SIG-M5 treated with dmso at 0.1 percent for 504 hours (cell line): ENCODE results near the gene LMO1.

Experiments used
- DNase-seq: peaks from one replicate; lab custom pipeline; 2025; ENCODE audit not compliant: unreplicated experiment; lab: John Stamatoyannopoulos, UW

Gene LMO1

DNA sequence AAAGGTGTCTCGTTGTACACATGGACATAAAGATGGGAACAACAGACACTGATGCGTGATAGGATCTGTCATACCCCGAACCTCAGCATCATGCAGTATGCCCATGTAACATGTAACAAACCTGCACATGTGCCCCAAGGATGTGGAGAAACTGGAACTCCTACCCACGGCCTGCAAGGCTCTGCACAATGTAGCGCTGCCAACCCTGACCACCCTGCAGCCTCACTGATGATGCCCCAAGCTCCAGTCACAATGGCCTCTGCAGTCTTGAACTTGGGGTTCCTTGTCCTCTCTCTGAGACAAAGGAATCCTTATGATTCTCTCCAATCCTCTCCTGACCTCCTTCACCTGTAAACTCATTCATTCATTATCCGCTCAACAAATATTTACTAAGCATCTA is 14.2 kb downstream of the LMO1 start:
- DNase-seq: no peak

GRCh38 chr11:8248786-8249185 is 14.9 kb downstream of the LMO1 start:
- no peak for DNase-seq

- DNase-seq: no peak
Measured at GRCh38 chr11:8247312-8247711, 16.4 kb downstream of the LMO1 start.

DNA sequence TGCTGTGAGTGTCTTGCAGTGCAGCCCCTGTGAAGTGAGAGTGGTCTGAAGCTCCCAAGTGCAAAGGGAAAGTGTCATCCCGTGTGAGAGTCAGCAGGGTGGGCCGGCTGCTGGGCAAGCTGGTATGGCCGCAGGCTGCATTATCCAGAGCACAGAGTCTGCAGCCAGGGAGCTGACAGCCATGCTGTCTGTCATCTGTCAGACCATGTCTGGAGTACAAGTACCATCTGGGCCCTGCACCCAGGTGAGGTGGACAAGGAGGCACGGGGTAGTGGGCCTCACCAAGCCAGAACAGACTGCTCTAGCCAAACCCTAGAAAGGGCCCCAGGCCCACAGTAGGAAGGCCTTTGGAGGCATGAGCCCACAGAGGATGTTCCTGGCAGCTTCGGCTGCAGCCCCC is 20.2 kb downstream of the LMO1 start:
- DNase-seq: no peak

- DNase-seq: no peak
Measured at GRCh38 chr11:8242499-8243280, 21.0 kb downstream of the LMO1 start.

DNA sequence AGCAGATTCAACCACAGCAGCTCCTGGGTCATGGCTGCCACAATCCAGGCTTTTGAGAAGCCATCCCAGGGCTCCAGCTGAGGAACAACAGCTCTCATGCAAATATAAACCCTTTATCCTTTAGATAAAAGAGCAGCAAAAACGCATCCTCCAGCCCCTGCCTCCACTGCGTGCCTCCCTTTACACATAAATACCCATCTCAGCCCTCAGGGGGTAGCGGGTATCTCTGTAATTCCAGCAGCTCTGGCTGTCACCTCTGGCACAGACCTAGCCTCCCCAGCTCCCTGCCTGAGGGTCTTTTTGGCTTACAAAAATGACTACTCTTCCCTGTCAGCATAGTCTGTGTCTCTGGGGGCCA is 21.6 kb downstream of the LMO1 start:
- no peak for DNase-seq

GRCh38 chr11:8241373-8242117 is 22.1 kb downstream of the LMO1 start:
- DNase-seq: no peak

- no peak for DNase-seq
Measured at GRCh38 chr11:8239536-8240228, 24.0 kb downstream of the LMO1 start.

DNA sequence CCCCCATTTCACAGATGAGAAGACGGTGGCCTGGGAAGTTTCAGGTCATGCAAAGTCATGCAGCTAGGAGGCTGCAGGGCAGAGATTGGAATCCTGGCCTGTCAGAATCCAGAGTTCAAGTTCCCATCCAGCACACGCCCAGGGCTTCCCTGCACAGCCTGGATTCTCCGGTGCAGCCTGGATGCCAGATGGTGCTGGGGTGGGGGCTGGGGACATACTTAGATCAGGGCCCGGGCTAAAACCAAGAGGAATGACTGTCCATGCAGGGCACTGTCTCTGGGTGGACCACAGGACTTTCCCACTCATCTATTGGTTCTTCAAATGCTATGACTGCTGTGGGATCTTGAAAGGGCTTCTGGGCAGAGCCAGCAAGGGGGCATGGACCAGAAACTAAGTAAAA is 24.6 kb downstream of the LMO1 start:
- no peak for DNase-seq

DNA sequence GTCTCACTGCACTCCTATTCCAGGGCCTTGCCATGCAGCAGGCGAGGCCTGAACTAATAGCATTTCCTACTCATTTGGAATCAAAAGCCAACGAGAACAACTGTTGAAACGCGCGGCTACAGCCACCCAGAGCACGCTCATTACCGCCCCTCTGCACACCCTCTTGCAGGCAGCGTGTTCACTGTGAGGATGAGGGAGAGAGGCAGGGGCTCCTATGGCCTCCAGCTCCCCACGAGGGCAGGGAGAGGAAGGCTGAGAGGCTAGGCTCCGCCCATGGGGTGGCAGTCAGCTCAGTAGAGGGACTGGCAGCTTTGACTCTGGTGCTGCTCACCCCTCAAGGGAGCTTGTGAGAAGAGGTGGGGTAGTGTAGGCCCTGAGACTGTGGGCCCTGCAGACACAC is 26.2 kb downstream of the LMO1 start:
- DNase-seq: no peak

DNA sequence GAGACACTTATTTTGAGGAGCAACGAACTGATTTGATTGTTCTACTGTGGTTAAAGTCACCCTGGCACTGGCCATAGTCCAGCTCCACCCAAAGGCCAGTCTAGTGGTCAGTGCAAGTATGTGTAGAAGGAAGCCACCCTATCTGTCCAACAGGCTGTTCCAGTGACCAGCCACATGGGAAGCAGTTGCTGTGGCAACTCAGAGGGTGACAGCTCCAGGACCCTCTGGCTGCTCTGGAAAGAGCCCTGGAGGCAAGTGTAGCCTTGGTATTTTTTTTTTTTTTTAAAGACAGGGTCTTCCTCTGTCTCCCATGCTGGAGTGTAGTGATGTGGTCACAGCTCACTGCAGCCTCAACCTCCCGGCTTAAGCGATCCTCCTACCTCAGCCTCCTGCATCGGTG is 27.8 kb downstream of the LMO1 start:
- no peak for DNase-seq

- no peak for DNase-seq
Measured at GRCh38 chr11:8234910-8235309, 28.8 kb downstream of the LMO1 start.

DNA sequence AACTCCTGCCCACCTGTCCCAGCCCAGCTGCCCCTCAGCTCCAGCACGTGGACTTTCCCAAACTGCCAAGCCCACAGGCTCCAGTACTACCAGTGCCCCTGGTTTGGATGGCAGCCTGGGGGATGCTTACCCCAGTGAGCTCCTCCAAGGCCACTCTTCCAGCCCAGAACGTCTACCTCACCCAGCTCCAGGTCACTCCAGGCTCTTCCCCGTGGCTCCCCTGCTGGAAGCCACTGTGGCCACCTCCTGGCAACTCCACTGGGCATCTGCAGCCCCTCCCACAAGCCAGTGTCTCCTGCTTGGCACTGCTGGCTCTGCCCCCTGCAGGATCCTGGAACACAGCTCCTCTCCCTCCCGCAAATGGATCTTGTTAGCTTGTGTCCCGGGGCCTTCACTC is 29.3 kb downstream of the LMO1 start:
- DNase-seq: no peak

DNA sequence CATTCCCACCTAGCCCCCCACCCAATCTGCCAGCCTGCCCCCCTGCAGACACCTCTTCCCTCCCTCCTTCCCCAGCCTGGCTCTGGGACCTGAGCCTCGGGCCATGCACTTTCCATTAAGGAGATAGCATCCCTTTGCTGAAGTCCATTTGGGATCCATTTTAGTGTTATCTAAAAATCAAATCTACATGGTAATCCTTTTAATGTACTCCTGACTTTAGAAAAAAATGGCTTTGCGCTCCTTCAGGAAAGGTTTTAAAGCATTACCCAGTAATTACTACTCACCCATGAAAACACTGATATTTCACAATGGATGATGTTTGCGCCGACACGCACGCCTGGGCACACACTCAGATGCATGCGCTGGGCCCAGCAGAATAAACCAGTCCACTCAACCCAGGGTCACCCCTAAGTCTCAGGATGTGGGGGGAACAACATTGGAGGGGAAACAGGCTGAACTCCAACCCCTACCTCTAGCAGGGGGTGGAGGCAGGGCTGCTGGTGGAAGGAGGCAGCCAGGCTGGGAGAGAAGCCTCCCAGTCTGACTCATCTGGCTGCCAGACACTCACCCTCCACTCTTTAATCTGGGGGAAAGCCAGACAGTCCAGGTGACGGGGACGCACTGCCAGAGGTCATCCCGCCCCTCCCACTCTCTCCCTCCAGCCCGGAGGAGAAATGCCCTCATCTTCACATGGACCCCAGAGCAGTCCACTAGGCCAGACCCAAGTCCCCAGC is 29.8 kb downstream of the LMO1 start:
- no peak for DNase-seq

DNA sequence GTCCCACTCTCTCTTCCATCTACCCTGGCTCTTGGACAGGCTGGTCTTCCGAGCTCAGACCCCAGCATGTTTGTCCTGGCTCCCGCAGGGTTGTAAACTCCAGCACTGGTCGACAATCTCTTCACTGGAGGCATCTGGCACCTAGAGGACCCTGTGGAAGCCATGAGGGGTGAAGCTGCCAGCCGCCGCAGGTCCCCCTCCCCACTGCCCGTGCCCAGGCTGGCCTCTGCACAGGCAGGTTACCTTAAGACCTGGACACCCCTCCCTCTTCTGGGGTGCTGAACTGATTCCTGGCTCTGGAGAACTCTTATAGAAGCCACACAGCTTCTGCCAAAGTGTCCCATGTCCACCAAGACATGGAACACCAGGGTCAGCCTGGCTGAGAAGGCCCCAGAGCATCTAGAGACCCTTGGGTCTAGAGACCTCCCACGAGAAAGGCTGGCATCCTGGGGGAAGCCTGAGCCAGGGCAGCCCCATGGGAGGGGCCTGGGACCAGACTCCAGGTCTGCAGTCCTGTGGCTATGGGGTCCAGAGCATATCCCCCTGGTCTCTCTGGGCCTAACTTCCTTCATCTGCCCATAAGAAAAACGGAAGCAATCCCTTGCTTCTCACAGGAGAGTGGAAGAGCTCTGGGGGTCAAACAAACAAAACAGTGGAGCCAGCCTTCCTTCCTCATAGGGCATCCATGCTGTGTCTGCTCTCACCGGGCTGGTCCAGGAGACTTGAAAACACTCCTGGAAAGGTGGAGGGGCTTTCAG is 30.6 kb downstream of the LMO1 start:
- no peak for DNase-seq

- no peak for DNase-seq
Measured at GRCh38 chr11:8232414-8232813, 31.3 kb downstream of the LMO1 start.

- no peak for DNase-seq
Measured at GRCh38 chr11:8231979-8232378, 31.7 kb downstream of the LMO1 start.

DNA sequence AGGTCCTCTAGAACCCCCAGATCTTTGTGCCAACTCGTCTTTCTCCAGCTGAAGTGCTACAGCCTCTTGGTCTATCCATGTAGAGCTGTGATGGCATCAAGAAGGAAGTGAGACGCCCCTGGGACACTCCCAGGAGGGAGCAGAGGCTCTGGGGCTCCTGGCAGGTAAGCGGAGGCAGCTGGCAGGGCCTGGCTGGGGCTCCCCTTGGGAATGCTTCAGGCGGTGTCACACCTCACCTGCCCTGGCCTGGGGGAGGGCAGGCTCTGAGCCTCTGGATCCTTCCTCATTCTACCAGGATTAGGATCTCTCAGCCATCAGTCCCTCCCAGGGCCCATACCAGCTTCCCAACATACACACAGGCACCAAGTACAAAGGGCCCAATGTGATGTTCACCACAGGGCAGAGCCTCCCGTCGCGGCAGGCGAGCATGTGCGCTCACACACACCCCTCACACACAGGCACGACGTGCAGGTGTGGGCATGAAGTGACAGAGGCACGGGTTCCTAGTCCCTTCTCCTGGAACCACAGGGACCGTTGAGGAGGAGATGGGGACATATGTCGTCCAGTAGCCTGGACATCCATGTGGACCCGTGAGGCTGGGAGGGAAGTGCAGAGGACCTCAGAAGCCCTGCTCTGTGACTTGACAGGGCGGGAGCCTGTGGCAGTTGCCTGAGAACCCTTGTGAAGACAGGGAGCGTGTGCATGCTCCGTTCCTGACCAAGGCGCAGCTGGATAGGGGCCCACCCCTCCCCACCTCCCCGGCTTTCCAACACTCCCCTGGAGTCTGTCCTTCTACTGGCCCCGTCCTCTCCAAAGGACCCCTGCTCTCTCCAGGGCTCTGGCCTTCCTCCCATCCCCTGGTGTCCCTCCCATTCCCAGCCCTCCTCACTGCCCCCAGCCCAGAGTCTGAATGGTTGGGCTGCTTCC is 32.5 kb downstream of the LMO1 start:
- no peak for DNase-seq

DNA sequence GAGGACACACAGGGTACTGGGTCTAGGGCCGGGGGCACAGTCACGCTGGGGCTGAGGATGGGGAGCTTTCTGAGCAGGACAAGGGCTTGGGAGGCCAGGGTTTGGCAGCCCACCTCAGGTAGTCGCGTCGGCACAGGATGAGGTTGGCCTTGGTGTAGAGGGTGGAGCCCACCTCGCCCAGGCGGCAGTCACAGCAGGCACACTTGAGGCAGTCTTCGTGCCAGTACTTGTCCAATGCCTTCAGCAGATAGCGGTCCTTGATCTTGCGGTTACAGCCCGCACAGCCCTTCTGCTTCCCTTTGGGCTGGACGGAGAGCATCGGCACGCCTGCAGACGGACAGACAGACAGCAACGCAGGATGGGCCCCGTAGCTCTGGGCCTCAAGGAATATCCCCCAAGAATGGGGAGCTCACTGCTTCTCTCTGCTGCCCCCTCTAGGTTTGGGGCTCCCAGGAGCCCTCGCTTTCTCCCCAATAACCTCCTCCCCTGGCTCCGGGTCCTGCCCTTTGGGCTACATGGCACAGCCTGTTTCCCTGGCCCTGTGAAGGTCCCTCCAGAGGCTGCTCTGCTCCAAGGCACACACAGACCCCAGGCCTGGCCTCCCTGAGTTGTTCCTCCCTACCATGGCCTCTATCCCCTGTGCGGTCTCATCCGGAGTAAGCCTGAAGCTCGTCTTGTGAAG is 33.4 kb downstream of the LMO1 start:
- DNase-seq: no peak
